Neural cell (in vitro differentiated cells): ENCODE results near the gene TOPORS.

Source experiments
- CTCF ChIP-seq: fragments of 450-650 bp; IDR thresholded peaks from 2 replicates; pipeline ENCODE4 v1.5.1; 2014; ENCODE audit warnings: antibody characterized with exemption, mild to moderate bottlenecking, moderate library complexity; ENCODE audit not compliant: poor library complexity, severe bottlenecking
- POLR2AphosphoS5 ChIP-seq: IDR thresholded peaks from 2 replicates; pipeline ENCODE4 v1.6.1; 2012

DNA sequence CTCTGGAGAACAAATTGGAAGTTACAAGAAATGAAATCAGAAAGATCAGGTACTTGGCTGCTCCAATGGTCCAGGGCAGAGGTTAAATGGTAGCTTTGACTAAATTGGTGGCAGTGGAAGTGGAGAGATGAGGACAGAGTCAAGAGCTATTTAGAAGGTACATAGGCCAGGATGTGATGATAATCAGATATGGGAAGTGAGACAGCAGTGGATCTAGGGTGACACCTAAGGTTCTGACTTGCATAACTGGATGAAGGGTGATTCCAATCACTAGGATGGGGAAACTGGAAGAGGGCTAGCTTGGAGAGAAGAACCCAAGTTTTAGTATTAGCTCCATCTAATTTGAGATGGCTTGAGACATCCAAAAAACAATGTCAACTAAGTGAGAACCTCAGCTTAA, 44.5 kb upstream of the TOPORS start:
- TF ChIP-seq POLR2AphosphoS5 (no peak), CTCF (no peak)
